ENCODE data around the gene GNA15.

GNA15 gene

DNA sequence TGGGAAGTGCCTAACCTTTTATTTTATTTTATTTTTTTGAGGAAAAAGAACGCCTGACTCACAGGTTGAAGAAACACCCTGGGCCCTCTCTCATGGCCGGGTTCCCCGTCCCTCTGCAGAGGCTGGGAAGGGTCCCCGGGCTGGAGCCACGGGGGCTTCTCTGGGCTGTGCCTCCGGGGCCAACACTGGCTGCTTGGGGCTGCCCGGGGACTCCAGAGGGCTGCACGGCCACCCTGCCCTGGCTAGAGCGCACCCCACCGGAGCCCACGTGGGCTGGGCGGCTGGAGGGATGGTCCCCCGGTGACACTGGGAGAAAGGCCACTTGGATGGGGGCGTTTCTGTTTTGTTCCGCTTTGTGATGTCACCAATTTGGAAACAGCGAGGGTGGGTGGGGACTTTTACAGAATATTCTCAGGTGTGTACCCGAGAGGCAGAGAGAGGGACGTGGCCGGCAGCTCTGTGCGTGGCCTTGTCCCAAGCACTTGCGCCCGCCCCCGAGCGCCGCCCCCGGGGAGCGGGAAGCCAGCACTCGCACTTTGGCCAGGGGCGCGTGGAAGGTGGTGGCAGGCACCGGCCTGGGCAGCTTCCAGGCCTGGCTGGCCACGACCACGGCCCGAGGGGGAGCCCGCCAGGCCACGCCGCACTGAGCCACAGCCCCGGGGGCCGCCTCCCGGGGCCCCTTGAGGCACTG lies 13.9 kb upstream of the GNA15 start:
- Histone ChIP-seq H3K27ac (replicated peaks) (no peak overlapping the region), H3K4me3 (replicated peaks; ENCODE audit: insufficient read depth, low read length) (no peak overlapping the region), H3K27me3 (ENCODE audit: insufficient read depth, poor library complexity, severe bottlenecking) (no peaks in the 10 kb centered on the region)
- DNase-seq (ENCODE audit: low read depth in 1 of 2, low spot score in 1 of 2), result no peak
- TF ChIP-seq, protein P1, sequence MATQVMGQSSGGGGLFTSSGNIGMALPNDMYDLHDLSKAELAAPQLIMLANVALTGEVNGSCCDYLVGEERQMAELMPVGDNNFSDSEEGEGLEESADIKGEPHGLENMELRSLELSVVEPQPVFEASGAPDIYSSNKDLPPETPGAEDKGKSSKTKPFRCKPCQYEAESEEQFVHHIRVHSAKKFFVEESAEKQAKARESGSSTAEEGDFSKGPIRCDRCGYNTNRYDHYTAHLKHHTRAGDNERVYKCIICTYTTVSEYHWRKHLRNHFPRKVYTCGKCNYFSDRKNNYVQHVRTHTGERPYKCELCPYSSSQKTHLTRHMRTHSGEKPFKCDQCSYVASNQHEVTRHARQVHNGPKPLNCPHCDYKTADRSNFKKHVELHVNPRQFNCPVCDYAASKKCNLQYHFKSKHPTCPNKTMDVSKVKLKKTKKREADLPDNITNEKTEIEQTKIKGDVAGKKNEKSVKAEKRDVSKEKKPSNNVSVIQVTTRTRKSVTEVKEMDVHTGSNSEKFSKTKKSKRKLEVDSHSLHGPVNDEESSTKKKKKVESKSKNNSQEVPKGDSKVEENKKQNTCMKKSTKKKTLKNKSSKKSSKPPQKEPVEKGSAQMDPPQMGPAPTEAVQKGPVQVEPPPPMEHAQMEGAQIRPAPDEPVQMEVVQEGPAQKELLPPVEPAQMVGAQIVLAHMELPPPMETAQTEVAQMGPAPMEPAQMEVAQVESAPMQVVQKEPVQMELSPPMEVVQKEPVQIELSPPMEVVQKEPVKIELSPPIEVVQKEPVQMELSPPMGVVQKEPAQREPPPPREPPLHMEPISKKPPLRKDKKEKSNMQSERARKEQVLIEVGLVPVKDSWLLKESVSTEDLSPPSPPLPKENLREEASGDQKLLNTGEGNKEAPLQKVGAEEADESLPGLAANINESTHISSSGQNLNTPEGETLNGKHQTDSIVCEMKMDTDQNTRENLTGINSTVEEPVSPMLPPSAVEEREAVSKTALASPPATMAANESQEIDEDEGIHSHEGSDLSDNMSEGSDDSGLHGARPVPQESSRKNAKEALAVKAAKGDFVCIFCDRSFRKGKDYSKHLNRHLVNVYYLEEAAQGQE (IDR thresholded peaks at IDR 0.05; ENCODE audit: insufficient replicate concordance, low read depth), result no peak
- TF ChIP-seq POLR2AphosphoS5 (IDR thresholded peaks at IDR 0.05; ENCODE audit: low read depth) (no peak), GABPA (IDR thresholded peaks at IDR 0.05; ENCODE audit: low read depth) (no peak), SPI1 (IDR thresholded peaks at IDR 0.05; ENCODE audit: borderline replicate concordance, low read depth) (no peak)
- TF ChIP-seq, protein P2, sequence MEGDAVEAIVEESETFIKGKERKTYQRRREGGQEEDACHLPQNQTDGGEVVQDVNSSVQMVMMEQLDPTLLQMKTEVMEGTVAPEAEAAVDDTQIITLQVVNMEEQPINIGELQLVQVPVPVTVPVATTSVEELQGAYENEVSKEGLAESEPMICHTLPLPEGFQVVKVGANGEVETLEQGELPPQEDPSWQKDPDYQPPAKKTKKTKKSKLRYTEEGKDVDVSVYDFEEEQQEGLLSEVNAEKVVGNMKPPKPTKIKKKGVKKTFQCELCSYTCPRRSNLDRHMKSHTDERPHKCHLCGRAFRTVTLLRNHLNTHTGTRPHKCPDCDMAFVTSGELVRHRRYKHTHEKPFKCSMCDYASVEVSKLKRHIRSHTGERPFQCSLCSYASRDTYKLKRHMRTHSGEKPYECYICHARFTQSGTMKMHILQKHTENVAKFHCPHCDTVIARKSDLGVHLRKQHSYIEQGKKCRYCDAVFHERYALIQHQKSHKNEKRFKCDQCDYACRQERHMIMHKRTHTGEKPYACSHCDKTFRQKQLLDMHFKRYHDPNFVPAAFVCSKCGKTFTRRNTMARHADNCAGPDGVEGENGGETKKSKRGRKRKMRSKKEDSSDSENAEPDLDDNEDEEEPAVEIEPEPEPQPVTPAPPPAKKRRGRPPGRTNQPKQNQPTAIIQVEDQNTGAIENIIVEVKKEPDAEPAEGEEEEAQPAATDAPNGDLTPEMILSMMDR (IDR thresholded peaks at IDR 0.05; ENCODE audit: insufficient read depth, low read length), result no peak

DNA sequence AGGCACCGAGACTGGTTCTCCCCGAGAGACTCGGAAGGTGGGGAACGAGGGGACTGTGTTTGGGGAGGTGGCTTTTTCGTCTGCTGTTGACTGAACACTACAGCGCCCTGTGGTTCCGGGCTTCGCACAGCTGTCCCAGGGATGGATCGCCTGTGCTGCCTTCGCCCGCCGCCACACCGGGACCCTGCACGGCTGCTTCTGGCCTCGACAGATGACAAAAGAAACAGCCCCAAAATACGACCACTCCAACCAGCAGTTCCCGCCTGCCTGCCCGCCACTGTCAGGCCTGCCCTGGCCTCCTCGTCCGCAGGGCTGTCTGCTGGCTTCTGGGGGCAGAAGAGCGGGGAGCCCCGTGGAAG lies 13.3 kb upstream of the GNA15 start:
- no peak overlapping the region for H3K4me3 ChIP-seq (replicated peaks; ENCODE audit: insufficient read depth, low read length)
- H3K27me3 ChIP-seq (ENCODE audit: insufficient read depth, poor library complexity, severe bottlenecking), result no peaks in the 10 kb centered on the region
- H3K27ac ChIP-seq (replicated peaks), result no peak overlapping the region

DNA sequence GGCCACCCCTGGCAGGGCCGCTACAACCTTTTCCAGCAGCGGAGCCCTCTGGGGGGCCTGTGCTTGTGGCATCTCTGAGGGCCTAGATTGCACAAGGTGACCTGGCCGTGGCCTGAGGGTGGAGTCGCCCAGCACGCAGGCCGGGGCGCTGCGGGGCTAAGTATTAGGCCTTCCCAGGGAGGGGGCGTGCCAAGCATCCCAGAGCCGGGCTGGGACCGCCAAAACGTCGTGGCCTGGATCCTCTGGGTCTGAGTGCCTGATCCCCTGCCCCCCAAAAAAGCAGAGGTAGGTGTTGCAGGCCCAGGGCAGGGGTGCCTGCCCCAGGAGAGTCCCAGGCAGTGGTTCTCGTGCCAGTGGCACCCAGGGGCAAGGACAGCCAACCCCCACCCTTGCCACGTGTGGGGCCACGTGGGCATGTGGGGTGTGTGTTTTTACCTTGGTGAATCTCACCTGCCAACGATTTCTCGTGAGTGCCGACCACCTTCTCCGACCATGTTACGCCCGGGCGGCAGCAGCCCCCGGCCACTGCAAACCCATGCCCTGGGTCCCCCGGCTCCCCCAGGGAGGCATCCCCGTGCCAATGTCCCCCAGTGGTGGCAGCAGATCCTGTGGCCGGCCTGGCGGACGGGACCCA lies 12.6 kb upstream of the GNA15 start:
- Histone ChIP-seq H3K27me3 (ENCODE audit: insufficient read depth, poor library complexity, severe bottlenecking) (no peaks in the 10 kb centered on the region), H3K4me3 (replicated peaks; ENCODE audit: insufficient read depth, low read length) (no peak overlapping the region), H3K27ac (replicated peaks) (no peak overlapping the region)
- TF ChIP-seq, protein P2 (IDR thresholded peaks at IDR 0.05; ENCODE audit: insufficient read depth, low read length), result no peak
- no peak for TF ChIP-seq SPI1 (IDR thresholded peaks at IDR 0.05; ENCODE audit: borderline replicate concordance, low read depth)
- no peak for TF ChIP-seq POLR2AphosphoS5 (IDR thresholded peaks at IDR 0.05; ENCODE audit: low read depth)
- TF ChIP-seq, protein P1 (IDR thresholded peaks at IDR 0.05; ENCODE audit: insufficient replicate concordance, low read depth), result no peak
- TF ChIP-seq GABPA (IDR thresholded peaks at IDR 0.05; ENCODE audit: low read depth), result no peak
- DNase-seq (ENCODE audit: low read depth in 1 of 2, low spot score in 1 of 2), result no peak

More for the DNA sequence above, 13.3 kb upstream of the GNA15 start:
- DNase-seq (ENCODE audit: low read depth in 1 of 2, low spot score in 1 of 2), result no peak
- TF ChIP-seq, protein P1 (IDR thresholded peaks at IDR 0.05; ENCODE audit: insufficient replicate concordance, low read depth), result no peak
- TF ChIP-seq SPI1 (IDR thresholded peaks at IDR 0.05; ENCODE audit: borderline replicate concordance, low read depth) (no peak), POLR2AphosphoS5 (IDR thresholded peaks at IDR 0.05; ENCODE audit: low read depth) (no peak)

All from HL-60 (cell line).